Subcutaneous adipose tissue (tissue), 4 donors: ENCODE measurements around the gene PTPRG. TPM values are rescaled to one million over a fixed set of nuclear protein-coding genes. Genes with fewer than 3 reads are reported as not detected.

Experiments used
- CTCF ChIP-seq: fragments of 450-650 bp; IDR thresholded peaks from one replicate; pipeline ENCODE4 v1.5.1; 2016; ENCODE audit warnings: low read depth, mild to moderate bottlenecking, control low read depth, antibody characterized with exemption, moderate library complexity
- total RNA-seq, 4 donors: library from RNA; depleted of rRNA; stranded (reverse); fragments of >200 nt; gene quantifications; one replicate each; pipeline ENCODE4 v1.1.0, GENCODE V29; 2016

PTPRG gene
- total RNA-seq, 4 donors from 2014 or later = 115 to 164 (median 159) TPM

- TF ChIP-seq CTCF = no peak
Observed at GRCh38 chr3:61629442-61629841, 68.1 kb downstream of the PTPRG start.

GRCh38 chr3:61631108-61631769 is 69.9 kb downstream of the PTPRG start:
- no peak for TF ChIP-seq CTCF

- TF ChIP-seq CTCF = no peak
Observed at GRCh38 chr3:61632568-61633175, 71.3 kb downstream of the PTPRG start.

- TF ChIP-seq CTCF = no peak
Observed at GRCh38 chr3:61634678-61635077, 73.3 kb downstream of the PTPRG start.

GRCh38 chr3:61637088-61638051 is 76.0 kb downstream of the PTPRG start:
- no peak for TF ChIP-seq CTCF

GRCh38 chr3:61638741-61639140 is 77.4 kb downstream of the PTPRG start:
- no peak for TF ChIP-seq CTCF

GRCh38 chr3:61639991-61640390 is 78.6 kb downstream of the PTPRG start:
- no peak for TF ChIP-seq CTCF
